ENCODE data around the gene SDC4.
A peak's percentile ranks its signal among the peaks of the same experiment; 100 is the strongest.

Gene SDC4

DNA sequence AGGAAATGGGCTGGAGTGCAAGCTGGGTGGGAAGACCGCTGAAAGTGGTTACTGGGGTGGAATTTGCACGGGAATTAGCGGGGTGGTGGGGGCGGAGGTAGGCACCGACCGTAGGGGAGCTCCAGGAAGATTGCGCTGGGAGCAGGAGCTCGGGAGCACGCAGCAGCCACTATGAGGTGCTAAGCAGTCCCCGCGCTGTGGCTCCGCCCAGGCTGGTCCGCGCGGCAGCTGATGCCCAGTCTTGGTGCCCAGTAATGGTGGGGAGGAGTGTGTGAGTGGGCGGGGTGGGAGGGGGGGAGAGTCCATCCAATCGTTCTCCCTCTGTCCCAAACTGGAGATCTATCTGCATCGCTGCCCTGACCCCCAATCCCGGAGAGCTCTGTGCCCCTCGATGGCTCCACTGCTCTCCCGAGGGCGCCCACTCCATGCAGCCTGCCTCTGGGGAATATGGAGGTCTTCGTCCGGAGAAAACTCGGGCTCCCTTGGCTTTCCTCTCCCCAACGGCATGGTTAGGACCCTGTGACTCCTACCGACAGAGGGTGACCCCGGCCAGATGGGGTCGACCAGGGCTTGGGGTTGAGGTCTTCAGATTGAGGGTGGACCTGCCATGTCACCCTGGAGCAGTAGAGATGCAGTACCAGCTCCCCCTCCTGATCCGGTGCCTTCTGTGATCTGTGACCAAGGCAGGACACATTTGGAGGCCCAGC, 24.6 kb upstream of the SDC4 start:
- no peak for DNase-seq (ENCODE audit: low spot score)
- TF ChIP-seq, protein P1, sequence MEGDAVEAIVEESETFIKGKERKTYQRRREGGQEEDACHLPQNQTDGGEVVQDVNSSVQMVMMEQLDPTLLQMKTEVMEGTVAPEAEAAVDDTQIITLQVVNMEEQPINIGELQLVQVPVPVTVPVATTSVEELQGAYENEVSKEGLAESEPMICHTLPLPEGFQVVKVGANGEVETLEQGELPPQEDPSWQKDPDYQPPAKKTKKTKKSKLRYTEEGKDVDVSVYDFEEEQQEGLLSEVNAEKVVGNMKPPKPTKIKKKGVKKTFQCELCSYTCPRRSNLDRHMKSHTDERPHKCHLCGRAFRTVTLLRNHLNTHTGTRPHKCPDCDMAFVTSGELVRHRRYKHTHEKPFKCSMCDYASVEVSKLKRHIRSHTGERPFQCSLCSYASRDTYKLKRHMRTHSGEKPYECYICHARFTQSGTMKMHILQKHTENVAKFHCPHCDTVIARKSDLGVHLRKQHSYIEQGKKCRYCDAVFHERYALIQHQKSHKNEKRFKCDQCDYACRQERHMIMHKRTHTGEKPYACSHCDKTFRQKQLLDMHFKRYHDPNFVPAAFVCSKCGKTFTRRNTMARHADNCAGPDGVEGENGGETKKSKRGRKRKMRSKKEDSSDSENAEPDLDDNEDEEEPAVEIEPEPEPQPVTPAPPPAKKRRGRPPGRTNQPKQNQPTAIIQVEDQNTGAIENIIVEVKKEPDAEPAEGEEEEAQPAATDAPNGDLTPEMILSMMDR (IDR thresholded peaks at IDR 0.05; ENCODE audit: extremely low read depth, insufficient read depth, missing control alignments), result no peak
- in situ Hi-C loops (cut with MboI; ENCODE audit: low pct_unique_long_range_greater_than_20kb, low sequenced_read_pairs, unreplicated experiment), result no loop called here

DNA sequence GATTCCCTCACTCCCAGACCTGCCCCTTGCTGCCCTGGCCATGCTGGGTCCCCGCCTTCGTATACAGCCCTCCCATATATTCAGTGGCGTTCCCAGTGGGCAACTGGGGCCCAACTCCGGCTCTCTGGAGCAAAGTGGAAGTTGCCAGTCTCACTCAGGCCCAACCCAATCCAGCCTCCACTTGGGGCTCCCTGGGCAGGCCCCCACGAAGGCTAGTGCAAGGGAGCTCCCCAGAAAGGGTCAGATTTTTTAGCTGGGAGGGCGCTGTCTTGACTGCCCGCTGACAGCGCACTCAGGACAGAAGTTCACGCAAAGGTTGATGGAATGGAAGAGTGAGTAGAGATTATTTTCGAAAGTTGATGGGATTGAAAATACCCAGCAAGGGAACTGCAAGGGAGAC, 24.0 kb upstream of the SDC4 start:
- no peak for DNase-seq (ENCODE audit: low spot score)
- in situ Hi-C loops (cut with MboI; ENCODE audit: low pct_unique_long_range_greater_than_20kb, low sequenced_read_pairs, unreplicated experiment), result no loop called here
- TF ChIP-seq, protein P1 (IDR thresholded peaks at IDR 0.05; ENCODE audit: extremely low read depth, insufficient read depth, missing control alignments), result no peak

DNA sequence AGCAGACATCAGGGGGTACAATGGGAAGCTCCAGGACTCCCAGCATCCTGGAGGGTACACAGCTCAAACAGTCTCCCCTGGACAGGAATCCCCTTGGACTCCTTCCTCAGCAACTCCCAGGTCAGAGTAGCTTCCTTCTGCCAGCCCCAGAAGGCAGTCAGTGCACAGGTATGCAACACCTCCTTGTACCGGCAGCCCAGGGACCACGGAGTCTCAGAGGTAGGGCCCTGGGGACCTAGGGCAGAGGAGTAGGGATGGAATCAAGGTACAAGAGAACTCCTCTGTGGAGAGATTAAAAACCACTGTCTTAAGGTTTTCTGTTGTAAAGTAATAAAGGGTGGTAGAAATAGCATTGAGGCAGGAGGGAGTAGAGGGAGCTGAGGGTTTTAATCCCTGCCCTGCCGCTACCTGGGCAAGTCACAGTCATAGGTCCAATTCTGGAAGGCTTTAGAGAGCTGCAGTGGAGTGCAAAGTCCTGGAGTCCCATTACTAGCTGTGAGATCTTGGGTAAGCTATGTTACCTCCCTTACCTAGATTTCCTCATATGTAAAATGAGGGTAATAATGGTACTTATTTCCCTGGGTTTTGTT, 22.4 kb upstream of the SDC4 start:
- in situ Hi-C loops (cut with MboI; ENCODE audit: low pct_unique_long_range_greater_than_20kb, low sequenced_read_pairs, unreplicated experiment), result no loop called here
- no peak for DNase-seq (ENCODE audit: low spot score)
- TF ChIP-seq, protein P1 (IDR thresholded peaks at IDR 0.05; ENCODE audit: extremely low read depth, insufficient read depth, missing control alignments), result no peak

- in situ Hi-C loops (cut with MboI; ENCODE audit: low pct_unique_long_range_greater_than_20kb, low sequenced_read_pairs, unreplicated experiment), result no loop called here
- TF ChIP-seq, protein P1 (IDR thresholded peaks at IDR 0.05; ENCODE audit: extremely low read depth, insufficient read depth, missing control alignments), result no peak
- peak; percentile 88 for DNase-seq (ENCODE audit: low spot score)
Measured at GRCh38 chr20:45368221-45368980, 20.2 kb upstream of the SDC4 start.

DNA sequence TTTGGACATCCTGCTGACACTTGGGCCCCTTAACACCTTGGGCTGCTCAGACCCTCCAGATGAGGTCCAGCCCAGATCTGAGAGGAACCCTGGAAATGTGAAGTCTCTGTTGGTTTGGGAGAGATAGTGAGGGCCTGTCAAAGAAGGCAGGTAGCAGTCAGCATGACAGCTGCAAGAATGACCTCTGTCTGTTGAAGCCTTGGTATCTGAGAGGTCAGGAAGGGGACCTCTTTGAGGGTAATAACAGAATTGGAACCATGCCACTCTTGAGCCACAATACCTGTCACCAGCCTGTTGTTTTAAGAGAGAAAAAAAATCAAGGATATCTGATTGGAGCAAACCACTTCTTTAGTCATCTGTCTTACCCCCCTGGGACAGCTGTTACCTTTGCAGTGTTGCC, 18.9 kb upstream of the SDC4 start:
- DNase-seq (ENCODE audit: low spot score), result no peak
- TF ChIP-seq, protein P1 (IDR thresholded peaks at IDR 0.05; ENCODE audit: extremely low read depth, insufficient read depth, missing control alignments), result no peak
- in situ Hi-C loops (cut with MboI; ENCODE audit: low pct_unique_long_range_greater_than_20kb, low sequenced_read_pairs, unreplicated experiment), result no loop called here

DNA sequence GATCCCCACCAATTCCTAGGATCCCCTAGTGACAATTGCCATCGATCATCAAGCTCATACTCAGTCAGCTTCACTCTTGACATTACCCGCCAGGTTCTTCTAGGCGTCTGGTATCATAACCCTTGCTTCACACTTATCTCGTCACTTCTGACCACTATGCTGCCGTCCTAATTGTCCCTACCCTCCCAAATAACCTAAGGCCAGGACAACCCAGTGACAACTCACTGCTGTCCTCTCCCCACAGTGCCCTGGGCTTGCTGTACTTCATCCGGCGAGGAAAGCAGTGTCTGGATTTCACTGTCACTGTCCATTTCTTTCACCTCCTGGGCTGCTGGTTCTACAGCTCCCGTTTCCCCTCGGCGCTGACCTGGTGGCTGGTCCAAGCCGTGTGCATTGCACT, 18.4 kb upstream of the SDC4 start:
- DNase-seq (ENCODE audit: low spot score), result no peak
- in situ Hi-C loops (cut with MboI; ENCODE audit: low pct_unique_long_range_greater_than_20kb, low sequenced_read_pairs, unreplicated experiment), result no loop called here
- TF ChIP-seq, protein P1 (IDR thresholded peaks at IDR 0.05; ENCODE audit: extremely low read depth, insufficient read depth, missing control alignments), result no peak
